ENCODE results near the gene PPP1R12B.

PPP1R12B gene

GRCh38 chr1:202348509-202349205 lies at the start of gene PPP1R12B (continued):
- TF ChIP-seq ZNF585B (tag by site-specific recombination; IDR thresholded peaks at IDR 0.05), result no peak
- TF ChIP-seq, protein P1, sequence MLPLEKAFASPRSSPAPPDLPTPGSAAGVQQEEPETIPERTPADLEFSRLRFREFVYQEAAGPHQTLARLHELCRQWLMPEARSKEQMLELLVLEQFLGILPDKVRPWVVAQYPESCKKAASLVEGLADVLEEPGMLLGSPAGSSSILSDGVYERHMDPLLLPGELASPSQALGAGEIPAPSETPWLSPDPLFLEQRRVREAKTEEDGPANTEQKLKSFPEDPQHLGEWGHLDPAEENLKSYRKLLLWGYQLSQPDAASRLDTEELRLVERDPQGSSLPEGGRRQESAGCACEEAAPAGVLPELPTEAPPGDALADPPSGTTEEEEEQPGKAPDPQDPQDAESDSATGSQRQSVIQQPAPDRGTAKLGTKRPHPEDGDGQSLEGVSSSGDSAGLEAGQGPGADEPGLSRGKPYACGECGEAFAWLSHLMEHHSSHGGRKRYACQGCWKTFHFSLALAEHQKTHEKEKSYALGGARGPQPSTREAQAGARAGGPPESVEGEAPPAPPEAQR (tag by site-specific recombination; IDR thresholded peaks at IDR 0.05), result no peak; the same call in 1 of the 2 replicates
- TF ChIP-seq ZNF211 (tag by site-specific recombination; IDR thresholded peaks at IDR 0.05; ENCODE audit: low read depth), result no peak
- no peak for TF ChIP-seq ZNF274 (IDR thresholded peaks at IDR 0.05; ENCODE audit: low read length)
- no peak for TF ChIP-seq ZNF274 (tag by site-specific recombination; IDR thresholded peaks at IDR 0.05; ENCODE audit: borderline replicate concordance)
- peak; percentile 93 for TF ChIP-seq KLF8 (tag by site-specific recombination; IDR thresholded peaks at IDR 0.05)
- peak; percentile 91 for TF ChIP-seq ZXDB (tag by site-specific recombination; IDR thresholded peaks at IDR 0.05)
- peak; percentile 89 for TF ChIP-seq YY2 (tag by site-specific recombination; IDR thresholded peaks at IDR 0.05)
- no peak for TF ChIP-seq ZNF404 (tag by site-specific recombination; IDR thresholded peaks at IDR 0.05)
- peak; percentile 98 for TF ChIP-seq SP3 (tag by site-specific recombination; IDR thresholded peaks at IDR 0.05)
- TF ChIP-seq ZNF610 (tag by site-specific recombination; IDR thresholded peaks at IDR 0.05; ENCODE audit: borderline replicate concordance), result peak; percentile 68; the same call in 1 of the 2 replicates
- TF ChIP-seq ZNF549 (tag by site-specific recombination; IDR thresholded peaks at IDR 0.05), result no peak
- peak; percentile 95 for TF ChIP-seq ZBTB17 (tag by site-specific recombination; IDR thresholded peaks at IDR 0.05)
- no peak; the same call in 1 of the 2 replicates for TF ChIP-seq MEIS1 (CRISPR knock-in tag; IDR thresholded peaks at IDR 0.05; ENCODE audit: borderline replicate concordance)
- no peak for TF ChIP-seq ZNF311 (tag by site-specific recombination; IDR thresholded peaks at IDR 0.05; ENCODE audit: borderline replicate concordance)
- no peak for TF ChIP-seq ZNF623 (tag by site-specific recombination; IDR thresholded peaks at IDR 0.05)
- TF ChIP-seq ZNF658 (tag by site-specific recombination; IDR thresholded peaks at IDR 0.05), result no peak
- no peak for TF ChIP-seq ZNF121 (tag by site-specific recombination; IDR thresholded peaks at IDR 0.05)
- TF ChIP-seq, protein P2, sequence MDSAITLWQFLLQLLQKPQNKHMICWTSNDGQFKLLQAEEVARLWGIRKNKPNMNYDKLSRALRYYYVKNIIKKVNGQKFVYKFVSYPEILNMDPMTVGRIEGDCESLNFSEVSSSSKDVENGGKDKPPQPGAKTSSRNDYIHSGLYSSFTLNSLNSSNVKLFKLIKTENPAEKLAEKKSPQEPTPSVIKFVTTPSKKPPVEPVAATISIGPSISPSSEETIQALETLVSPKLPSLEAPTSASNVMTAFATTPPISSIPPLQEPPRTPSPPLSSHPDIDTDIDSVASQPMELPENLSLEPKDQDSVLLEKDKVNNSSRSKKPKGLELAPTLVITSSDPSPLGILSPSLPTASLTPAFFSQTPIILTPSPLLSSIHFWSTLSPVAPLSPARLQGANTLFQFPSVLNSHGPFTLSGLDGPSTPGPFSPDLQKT (IDR thresholded peaks at IDR 0.05; ENCODE audit: borderline replicate concordance, low read depth, low read length), result no peak
- no peak for TF ChIP-seq GLI2 (tag by site-specific recombination; IDR thresholded peaks at IDR 0.05; ENCODE audit: borderline replicate concordance, low read depth)
- peak; percentile 48; the same call in 1 of the 2 replicates for TF ChIP-seq KLF9 (tag by site-specific recombination; IDR thresholded peaks at IDR 0.05; ENCODE audit: low read depth)
- TF ChIP-seq, protein P3, sequence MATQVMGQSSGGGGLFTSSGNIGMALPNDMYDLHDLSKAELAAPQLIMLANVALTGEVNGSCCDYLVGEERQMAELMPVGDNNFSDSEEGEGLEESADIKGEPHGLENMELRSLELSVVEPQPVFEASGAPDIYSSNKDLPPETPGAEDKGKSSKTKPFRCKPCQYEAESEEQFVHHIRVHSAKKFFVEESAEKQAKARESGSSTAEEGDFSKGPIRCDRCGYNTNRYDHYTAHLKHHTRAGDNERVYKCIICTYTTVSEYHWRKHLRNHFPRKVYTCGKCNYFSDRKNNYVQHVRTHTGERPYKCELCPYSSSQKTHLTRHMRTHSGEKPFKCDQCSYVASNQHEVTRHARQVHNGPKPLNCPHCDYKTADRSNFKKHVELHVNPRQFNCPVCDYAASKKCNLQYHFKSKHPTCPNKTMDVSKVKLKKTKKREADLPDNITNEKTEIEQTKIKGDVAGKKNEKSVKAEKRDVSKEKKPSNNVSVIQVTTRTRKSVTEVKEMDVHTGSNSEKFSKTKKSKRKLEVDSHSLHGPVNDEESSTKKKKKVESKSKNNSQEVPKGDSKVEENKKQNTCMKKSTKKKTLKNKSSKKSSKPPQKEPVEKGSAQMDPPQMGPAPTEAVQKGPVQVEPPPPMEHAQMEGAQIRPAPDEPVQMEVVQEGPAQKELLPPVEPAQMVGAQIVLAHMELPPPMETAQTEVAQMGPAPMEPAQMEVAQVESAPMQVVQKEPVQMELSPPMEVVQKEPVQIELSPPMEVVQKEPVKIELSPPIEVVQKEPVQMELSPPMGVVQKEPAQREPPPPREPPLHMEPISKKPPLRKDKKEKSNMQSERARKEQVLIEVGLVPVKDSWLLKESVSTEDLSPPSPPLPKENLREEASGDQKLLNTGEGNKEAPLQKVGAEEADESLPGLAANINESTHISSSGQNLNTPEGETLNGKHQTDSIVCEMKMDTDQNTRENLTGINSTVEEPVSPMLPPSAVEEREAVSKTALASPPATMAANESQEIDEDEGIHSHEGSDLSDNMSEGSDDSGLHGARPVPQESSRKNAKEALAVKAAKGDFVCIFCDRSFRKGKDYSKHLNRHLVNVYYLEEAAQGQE (tag by site-specific recombination; IDR thresholded peaks at IDR 0.05), result peak; percentile 38; the same call in 1 of the 2 replicates
- no peak for TF ChIP-seq ZNF292 (tag by site-specific recombination; IDR thresholded peaks at IDR 0.05; ENCODE audit: borderline replicate concordance, low read depth)
- TF ChIP-seq ZNF175 (tag by site-specific recombination; IDR thresholded peaks at IDR 0.05), result no peak
- TF ChIP-seq ZNF214 (tag by site-specific recombination; IDR thresholded peaks at IDR 0.05; ENCODE audit: borderline replicate concordance), result no peak
- TF ChIP-seq, protein P4, sequence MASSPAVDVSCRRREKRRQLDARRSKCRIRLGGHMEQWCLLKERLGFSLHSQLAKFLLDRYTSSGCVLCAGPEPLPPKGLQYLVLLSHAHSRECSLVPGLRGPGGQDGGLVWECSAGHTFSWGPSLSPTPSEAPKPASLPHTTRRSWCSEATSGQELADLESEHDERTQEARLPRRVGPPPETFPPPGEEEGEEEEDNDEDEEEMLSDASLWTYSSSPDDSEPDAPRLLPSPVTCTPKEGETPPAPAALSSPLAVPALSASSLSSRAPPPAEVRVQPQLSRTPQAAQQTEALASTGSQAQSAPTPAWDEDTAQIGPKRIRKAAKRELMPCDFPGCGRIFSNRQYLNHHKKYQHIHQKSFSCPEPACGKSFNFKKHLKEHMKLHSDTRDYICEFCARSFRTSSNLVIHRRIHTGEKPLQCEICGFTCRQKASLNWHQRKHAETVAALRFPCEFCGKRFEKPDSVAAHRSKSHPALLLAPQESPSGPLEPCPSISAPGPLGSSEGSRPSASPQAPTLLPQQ (tag by site-specific recombination; IDR thresholded peaks at IDR 0.05), result peak; percentile 58; the same call in 1 of the 2 replicates
- no peak for TF ChIP-seq ZNF157 (tag by site-specific recombination; IDR thresholded peaks at IDR 0.05)
- TF ChIP-seq GLI4 (tag by site-specific recombination; IDR thresholded peaks at IDR 0.05), result no peak
- peak; percentile 68 for TF ChIP-seq ZNF629 (tag by site-specific recombination; IDR thresholded peaks at IDR 0.05)
- no peak for TF ChIP-seq ZNF10 (tag by site-specific recombination; IDR thresholded peaks at IDR 0.05)
- TF ChIP-seq BCL11B (tag by site-specific recombination; IDR thresholded peaks at IDR 0.05; ENCODE audit: low read depth), result peak; percentile 93
- TF ChIP-seq ZBTB8A (tag by site-specific recombination; IDR thresholded peaks at IDR 0.05), result peak; percentile 90
- TF ChIP-seq ZNF843 (tag by site-specific recombination; IDR thresholded peaks at IDR 0.05), result peak; percentile 22; the same call in 1 of the 2 replicates
